HG03066 (cell line): Measurements from ENCODE around the gene ALPG.
"Not testable (repeated sequence)": the region's sequence is repeated elsewhere in the genome, so short reads cannot be mapped to it uniquely, and the experiment has no call there.

Experiments
- ATAC-seq: cut with Tn5 transposase; IDR thresholded peaks from one replicate; pipeline ENCODE4 v1.9.1; 2021; ENCODE audit warnings: low read depth; ENCODE audit not compliant: unreplicated experiment

Gene ALPG

GRCh38 chr2:232376260-232376659, 30.4 kb upstream of the ALPG start:
- no peak for ATAC-seq

- ATAC-seq = no peak
These were observed 29.9 kb upstream of the ALPG start for GRCh38 chr2:232376713-232377112.

GRCh38 chr2:232377319-232377718, 29.3 kb upstream of the ALPG start:
- ATAC-seq = no peak

- ATAC-seq = no peak
These were observed 28.6 kb upstream of the ALPG start for GRCh38 chr2:232377841-232378734.

- not testable (repeated sequence) for ATAC-seq
These were observed 27.9 kb upstream of the ALPG start, which contains the start of gene ALPP for GRCh38 chr2:232378735-232379151. Gene ALPP, plus strand, starts transcription at chr2:232378751. Its CDS starts 52 bp downstream, at chr2:232378803.

DNA sequence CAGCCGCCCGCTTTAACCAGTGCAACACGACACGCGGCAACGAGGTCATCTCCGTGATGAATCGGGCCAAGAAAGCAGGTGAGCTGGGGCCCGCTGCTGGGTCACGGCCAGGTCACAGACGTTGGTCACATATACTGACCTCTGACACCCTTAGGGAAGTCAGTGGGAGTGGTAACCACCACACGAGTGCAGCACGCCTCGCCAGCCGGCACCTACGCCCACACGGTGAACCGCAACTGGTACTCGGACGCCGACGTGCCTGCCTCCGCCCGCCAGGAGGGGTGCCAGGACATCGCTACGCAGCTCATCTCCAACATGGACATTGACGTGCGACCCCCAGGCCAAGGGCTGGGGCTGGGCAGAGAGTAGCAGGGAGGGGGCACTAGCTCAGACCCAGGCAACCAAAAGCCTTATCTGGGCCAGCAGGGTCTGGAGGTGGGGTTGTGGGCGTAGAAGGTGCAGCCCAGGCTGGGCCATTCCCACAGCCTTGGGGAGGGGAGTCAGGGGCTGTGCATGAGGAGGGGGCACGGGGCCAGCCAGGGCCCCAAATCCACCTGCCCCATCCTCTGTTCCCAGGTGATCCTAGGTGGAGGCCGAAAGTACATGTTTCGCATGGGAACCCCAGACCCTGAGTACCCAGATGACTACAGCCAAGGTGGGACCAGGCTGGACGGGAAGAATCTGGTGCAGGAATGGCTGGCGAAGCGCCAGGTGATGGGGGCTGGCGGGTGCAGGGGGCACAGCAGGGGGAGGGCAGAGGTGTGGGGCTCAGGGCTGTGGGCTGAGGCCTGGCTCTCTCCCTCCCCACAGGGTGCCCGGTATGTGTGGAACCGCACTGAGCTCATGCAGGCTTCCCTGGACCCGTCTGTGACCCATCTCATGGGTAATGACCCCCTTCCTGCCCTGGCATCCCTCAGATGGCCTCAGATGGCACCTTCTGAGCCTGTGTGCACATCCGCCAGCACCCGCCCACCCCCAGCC, 26.7 kb upstream of the ALPG start:
- not testable (repeated sequence) for ATAC-seq

- ATAC-seq = not testable (repeated sequence)
These were observed 25.2 kb upstream of the ALPG start for GRCh38 chr2:232381204-232382031.

DNA sequence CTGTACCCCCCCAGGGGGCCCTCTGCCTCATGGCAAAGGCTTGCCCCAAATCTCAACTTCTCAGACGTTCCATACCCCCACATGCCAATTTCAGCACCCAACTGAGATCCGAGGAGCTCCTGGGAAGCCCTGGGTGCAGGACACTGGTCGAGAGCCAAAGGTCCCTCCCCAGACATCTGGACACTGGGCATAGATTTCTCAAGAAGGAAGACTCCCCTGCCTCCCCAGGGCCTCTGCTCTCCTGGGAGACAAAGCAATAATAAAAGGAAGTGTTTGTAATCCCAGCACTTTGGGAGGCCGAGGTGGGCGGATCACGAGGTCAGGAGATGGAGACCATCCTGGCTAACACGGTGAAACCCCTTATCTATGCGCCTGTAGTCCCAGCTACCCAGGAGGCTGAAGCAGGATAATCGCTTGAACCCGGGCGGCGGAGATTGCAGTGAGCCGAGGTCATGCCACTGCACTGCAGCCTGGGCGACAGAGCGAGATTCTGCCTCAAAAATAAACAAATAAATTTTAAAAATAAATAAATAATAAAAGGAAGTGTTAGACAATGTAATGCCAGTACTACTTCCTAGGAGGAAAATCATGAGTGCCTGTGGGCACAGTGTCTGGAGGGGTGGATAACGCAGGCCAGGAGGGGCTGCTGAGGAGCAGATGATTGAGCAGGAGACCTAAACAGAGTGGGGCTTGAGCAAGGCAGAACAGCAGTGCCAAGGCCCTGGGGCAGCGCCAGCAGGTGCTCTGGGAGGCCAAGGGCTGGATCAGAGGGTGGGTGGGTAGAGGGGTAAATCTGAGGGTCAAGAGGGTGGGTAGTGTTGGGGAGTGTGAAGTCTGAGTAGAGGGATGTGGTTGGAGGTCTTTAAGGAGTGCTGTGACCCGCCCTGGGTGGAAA, 24.1 kb upstream of the ALPG start:
- no peak for ATAC-seq

GRCh38 chr2:232384466-232384865, 22.2 kb upstream of the ALPG start:
- no peak for ATAC-seq

DNA sequence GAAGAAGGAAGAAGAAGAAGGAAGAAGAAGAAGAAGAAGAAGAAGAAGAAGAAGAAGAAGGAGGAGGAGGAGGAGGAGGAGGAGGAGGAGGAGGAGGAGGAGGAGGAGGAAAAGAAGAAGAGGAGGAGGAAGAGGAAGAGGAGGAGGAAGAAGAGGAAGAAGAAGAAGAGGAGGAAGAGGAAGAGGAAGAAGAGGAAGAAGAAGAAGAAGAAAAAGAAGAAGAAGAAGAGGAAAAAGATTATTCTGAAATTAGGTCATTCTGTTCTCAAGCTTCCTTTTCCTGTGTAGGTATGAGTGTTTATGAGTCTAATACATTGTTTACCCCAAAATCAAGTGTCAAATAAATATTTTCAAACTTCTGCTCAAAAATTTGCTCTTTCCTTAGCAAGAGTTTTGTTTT, 21.6 kb upstream of the ALPG start:
- ATAC-seq = not testable (repeated sequence)

GRCh38 chr2:232385660-232386489, 20.8 kb upstream of the ALPG start:
- no peak for ATAC-seq

- ATAC-seq = no peak
These were observed 20.2 kb upstream of the ALPG start for GRCh38 chr2:232386490-232386739.

DNA sequence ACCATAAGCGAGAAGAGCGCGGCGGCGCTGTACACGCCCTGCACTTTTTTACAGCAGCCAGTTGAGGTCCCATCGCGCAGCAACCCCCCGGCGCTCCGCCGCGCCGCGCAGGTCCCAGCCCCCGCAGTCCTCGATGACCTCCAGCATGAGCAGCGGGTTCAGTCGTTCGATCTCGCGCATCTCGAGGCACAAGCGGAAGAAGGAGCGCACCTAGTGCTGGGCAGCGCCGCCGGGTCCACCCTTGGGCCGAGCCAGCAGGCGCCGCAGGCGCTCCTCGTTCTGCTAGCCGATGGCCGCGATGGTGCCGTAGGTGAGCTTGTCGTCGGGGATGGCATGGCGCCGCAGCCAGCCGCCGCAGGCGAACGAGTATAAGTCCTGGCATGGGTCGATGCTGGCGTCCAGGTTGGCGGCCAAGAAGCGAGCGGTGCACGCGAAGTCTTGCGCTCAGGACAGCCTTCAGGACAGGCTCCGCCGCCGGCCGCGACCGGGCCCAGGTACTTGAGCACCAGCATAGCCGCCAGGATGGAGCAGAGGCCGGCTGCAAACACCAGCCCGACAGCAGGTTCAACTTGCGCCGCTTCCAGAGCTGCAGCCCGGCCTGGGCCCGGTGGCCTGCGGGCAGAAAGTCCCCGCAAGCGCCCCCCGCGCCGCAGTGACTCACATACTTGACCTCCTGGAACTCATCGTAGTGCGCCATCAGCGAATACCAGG, 19.7 kb upstream of the ALPG start:
- ATAC-seq = no peak

GRCh38 chr2:232387451-232388171, 19.0 kb upstream of the ALPG start:
- ATAC-seq = no peak

- ATAC-seq = no peak
These were observed 18.2 kb upstream of the ALPG start for GRCh38 chr2:232388324-232388891.

- ATAC-seq = no peak
These were observed 17.3 kb upstream of the ALPG start for GRCh38 chr2:232389327-232389726.

DNA sequence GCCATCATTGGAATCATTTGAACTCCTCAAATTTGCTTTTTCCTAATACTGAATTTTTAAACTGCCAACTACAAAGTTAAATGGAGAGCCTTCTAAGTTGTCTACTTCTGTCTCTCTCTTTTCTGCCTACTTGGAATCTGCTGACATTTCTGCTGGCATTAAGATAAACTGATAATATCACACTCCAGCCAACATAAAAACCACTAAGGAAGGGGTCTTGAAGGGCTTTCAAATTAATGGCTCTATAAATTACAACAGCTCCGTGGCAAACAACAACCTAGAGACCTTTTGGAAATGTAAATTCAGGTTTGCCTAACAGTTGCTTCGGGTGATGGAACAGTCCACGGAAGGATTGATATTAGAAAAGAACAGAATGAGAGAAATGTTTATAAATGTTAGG, 16.0 kb upstream of the ALPG start:
- ATAC-seq = no peak
